Skeletal muscle cell (primary cell): ENCODE measurements around the gene MVK.

ENCODE experiments used
- DNase-seq: peaks from one replicate; pipeline ENCODE4 v3.0.0-alpha.2; 2010; ENCODE audit warnings: low read depth
- H3K4me3 ChIP-seq: 2 replicates; pipeline ENCODE4 v1.5.1; 2011; ENCODE audit warnings: low read depth, mild to moderate bottlenecking, control low read depth, low read length, moderate library complexity

Gene MVK

GRCh38 chr12:109573029-109573913, at the start of gene MVK, which contains the start of gene MMAB:
Gene MVK (plus strand): TSS chr12:109573794. CDS start chr12:109574823, 1,029 bp downstream.
Gene MMAB (minus strand): TSS chr12:109573504. CDS start chr12:109573480, 24 bp downstream.
- peak within 1 kb of the TSS; percentile 86 for H3K4me3 ChIP-seq
- DNase-seq: peak; percentile 98

GRCh38 chr12:109524466-109525278, 48.9 kb upstream of the MVK start:
- no peak for DNase-seq
- H3K4me3 ChIP-seq: no peak overlapping the region

GRCh38 chr12:109525279-109525585, 48.4 kb upstream of the MVK start:
- H3K4me3 ChIP-seq: no peak overlapping the region
- DNase-seq: no peak

- no peak for DNase-seq
- no peak overlapping the region for H3K4me3 ChIP-seq
Measured at GRCh38 chr12:109527489-109528123, 46.0 kb upstream of the MVK start.

GRCh38 chr12:109529691-109530640, 43.6 kb upstream of the MVK start:
- DNase-seq: no peak
- H3K4me3 ChIP-seq: no peak overlapping the region

GRCh38 chr12:109531411-109531810, 42.2 kb upstream of the MVK start:
- no peak for DNase-seq
- H3K4me3 ChIP-seq: no peak overlapping the region

GRCh38 chr12:109532721-109533486, 40.7 kb upstream of the MVK start:
- no peak for DNase-seq
- H3K4me3 ChIP-seq: no peak overlapping the region

GRCh38 chr12:109533487-109533740, 40.2 kb upstream of the MVK start:
- H3K4me3 ChIP-seq: no peak overlapping the region
- no peak for DNase-seq

- DNase-seq: no peak
- H3K4me3 ChIP-seq: no peak overlapping the region
Measured at GRCh38 chr12:109534456-109534855, 39.1 kb upstream of the MVK start.

- DNase-seq: no peak
Measured at GRCh38 chr12:109535231-109535862, 38.2 kb upstream of the MVK start.

GRCh38 chr12:109535863-109536250, 37.7 kb upstream of the MVK start:
- H3K4me3 ChIP-seq: no peak overlapping the region
- no peak for DNase-seq

More at GRCh38 chr12:109535231-109535862, 38.2 kb upstream of the MVK start:
- no peak overlapping the region for H3K4me3 ChIP-seq

GRCh38 chr12:109537136-109537535, 36.5 kb upstream of the MVK start:
- no peak overlapping the region for H3K4me3 ChIP-seq
- no peak for DNase-seq

GRCh38 chr12:109538191-109538863, 35.3 kb upstream of the MVK start:
- H3K4me3 ChIP-seq: no peak overlapping the region
- no peak for DNase-seq

- no peak overlapping the region for H3K4me3 ChIP-seq
- DNase-seq: no peak
Measured at GRCh38 chr12:109539508-109539907, 34.1 kb upstream of the MVK start.

- no peak overlapping the region for H3K4me3 ChIP-seq
- DNase-seq: no peak
Measured at GRCh38 chr12:109540526-109541412, 32.8 kb upstream of the MVK start.

- H3K4me3 ChIP-seq: no peak overlapping the region
- DNase-seq: no peak
Measured at GRCh38 chr12:109541413-109541726, 32.2 kb upstream of the MVK start.

- no peak for DNase-seq
- no peak overlapping the region for H3K4me3 ChIP-seq
Measured at GRCh38 chr12:109542014-109542413, 31.6 kb upstream of the MVK start.
